NCI-H1092 (cell line): ENCODE results near the gene B3GNT8.
"Not testable (repeated sequence)": the region's sequence is repeated elsewhere in the genome, so short reads cannot be mapped to it uniquely, and the experiment has no call there.

Experiments used
- DNase-seq: peaks from one replicate; lab custom pipeline; 2025; lab: John Stamatoyannopoulos, UW

Gene B3GNT8

GRCh38 chr19:41386442-41386841, 40.7 kb downstream of the B3GNT8 start:
- no peak for DNase-seq

- no peak for DNase-seq
Measured at GRCh38 chr19:41384351-41384750, 42.8 kb downstream of the B3GNT8 start.

GRCh38 chr19:41381536-41381935, 45.6 kb downstream of the B3GNT8 start:
- DNase-seq = not testable (repeated sequence)

- DNase-seq = no peak
Measured at GRCh38 chr19:41377977-41378709, 49.0 kb downstream of the B3GNT8 start.

- no peak for DNase-seq
Measured at GRCh38 chr19:41376998-41377365, 50.2 kb downstream of the B3GNT8 start.

GRCh38 chr19:41376241-41376997, 50.8 kb downstream of the B3GNT8 start, which contains the start of gene TMEM91:
TSS of gene TMEM91 (plus strand) at chr19:41376533. CDS start at chr19:41378310, 1,777 bp downstream.
- no peak for DNase-seq
